ENCODE results near the gene SF3B2.

DNA sequence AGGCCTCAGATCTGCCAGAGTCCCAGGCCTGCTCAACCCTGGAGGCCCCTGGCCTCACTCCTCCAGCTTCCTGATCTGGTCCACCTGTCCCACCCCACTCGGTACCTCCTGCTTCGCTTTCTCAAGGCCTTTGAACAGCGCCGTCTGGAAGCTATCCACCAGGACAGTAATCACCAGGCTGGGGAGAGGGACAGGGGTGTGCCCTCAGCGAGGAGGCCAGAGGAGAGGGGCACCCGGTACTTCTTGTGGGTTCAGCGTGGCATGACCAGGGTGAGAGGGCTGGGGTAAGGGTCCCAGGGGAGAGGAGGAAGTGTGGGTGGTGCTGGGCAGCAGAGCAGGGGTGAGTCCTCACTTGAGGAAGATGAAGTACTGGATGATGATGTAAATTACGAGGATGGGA, 32.0 kb upstream of the SF3B2 start:
- TF ChIP-seq SP1 (CRISPR knock-in tag; IDR thresholded peaks at IDR 0.05): no peak
- TF ChIP-seq RNF2 (IDR thresholded peaks at IDR 0.05): no peak
- no peak for TF ChIP-seq HCFC1 (IDR thresholded peaks at IDR 0.05; ENCODE audit: low read depth, low read length)
- TF ChIP-seq, protein P1, sequence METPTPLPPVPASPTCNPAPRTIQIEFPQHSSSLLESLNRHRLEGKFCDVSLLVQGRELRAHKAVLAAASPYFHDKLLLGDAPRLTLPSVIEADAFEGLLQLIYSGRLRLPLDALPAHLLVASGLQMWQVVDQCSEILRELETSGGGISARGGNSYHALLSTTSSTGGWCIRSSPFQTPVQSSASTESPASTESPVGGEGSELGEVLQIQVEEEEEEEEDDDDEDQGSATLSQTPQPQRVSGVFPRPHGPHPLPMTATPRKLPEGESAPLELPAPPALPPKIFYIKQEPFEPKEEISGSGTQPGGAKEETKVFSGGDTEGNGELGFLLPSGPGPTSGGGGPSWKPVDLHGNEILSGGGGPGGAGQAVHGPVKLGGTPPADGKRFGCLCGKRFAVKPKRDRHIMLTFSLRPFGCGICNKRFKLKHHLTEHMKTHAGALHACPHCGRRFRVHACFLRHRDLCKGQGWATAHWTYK (CRISPR knock-in tag; IDR thresholded peaks at IDR 0.05): no peak

Data from K562 (cell line).